Smooth muscle cell (in vitro differentiated cells): ENCODE measurements around the gene OSTN. TPM values are rescaled to one million over a fixed set of nuclear protein-coding genes. Genes with fewer than 3 reads are reported as not detected.
"Not testable (repeated sequence)": the region's sequence is repeated elsewhere in the genome, so short reads cannot be mapped to it uniquely, and the experiment has no call there.

Experiments used
- DNase-seq: peaks from one replicate; lab custom pipeline; 2025; ENCODE audit not compliant: unreplicated experiment; lab: John Stamatoyannopoulos, UW
- H2AFZ ChIP-seq: fragments of 200-600 bp; sonication (generic); 2 replicates; pipeline ENCODE4 v1.6.0; 2016; ENCODE audit warnings: antibody characterized with exemption, low read depth, mild to moderate bottlenecking
- H3F3A ChIP-seq: fragments of 200-600 bp; sonication (generic); 2 replicates; pipeline ENCODE4 v1.6.0; 2017; ENCODE audit warnings: antibody characterized with exemption, low read depth
- H3K27ac ChIP-seq: fragments of 200-600 bp; sonication (generic); 2 replicates; pipeline ENCODE4 v1.5.1; 2016; ENCODE audit warnings: low read depth, mild to moderate bottlenecking
- H3K27me3 ChIP-seq: fragments of 200-600 bp; sonication (generic); 2 replicates; pipeline ENCODE4 v1.6.1; 2016; ENCODE audit warnings: low read depth, mild to moderate bottlenecking
- H3K36me3 ChIP-seq: fragments of 200-600 bp; sonication (generic); 2 replicates; pipeline ENCODE4 v1.5.1; 2016; ENCODE audit warnings: low read depth
- H3K4me1 ChIP-seq: fragments of 200-600 bp; sonication (generic); 2 replicates; pipeline ENCODE4 v1.5.1; 2016; ENCODE audit warnings: low read depth
- H3K4me2 ChIP-seq: fragments of 200-600 bp; sonication (generic); 2 replicates; pipeline ENCODE4 v1.6.0; 2016; ENCODE audit warnings: mild to moderate bottlenecking
- H3K4me3 ChIP-seq: fragments of 200-600 bp; sonication (generic); 2 replicates; pipeline ENCODE4 v1.5.1; 2016; ENCODE audit warnings: mild to moderate bottlenecking
- H3K79me2 ChIP-seq: fragments of 200-600 bp; sonication (generic); 2 replicates; pipeline ENCODE4 v1.6.0; 2016; ENCODE audit warnings: low read depth, mild to moderate bottlenecking
- H3K9ac ChIP-seq: fragments of 200-600 bp; sonication (generic); 2 replicates; pipeline ENCODE4 v1.6.0; 2016; ENCODE audit warnings: low read depth
- H3K9me3 ChIP-seq: fragments of 200-600 bp; sonication (generic); replicated peaks from 2 replicates; pipeline ENCODE4 v1.5.1; 2016; ENCODE audit warnings: low read depth
- H4K20me1 ChIP-seq: fragments of 200-600 bp; sonication (generic); 2 replicates; pipeline ENCODE4 v1.6.0; 2016; ENCODE audit warnings: low read depth
- WGBS: methylation state at CpG from one replicate; pipeline ENCODE4 v1.1.7; 2016; ENCODE audit warnings: low lambda C conversion rate; 5-methylcytosine and 5-hydroxymethylcytosine counted together
- polyA plus RNA-seq: library from polyadenylated mRNA; unstranded; fragments of >200 nt; fragmentation: Nextera tagmentation; extraction: Ambion mirVana; gene quantifications from 2 replicates; pipeline ENCODE4 v1.2.1, GENCODE V29; 2016
- total RNA-seq: library from RNA; depleted of rRNA; stranded (reverse); fragments of >200 nt; gene quantifications from 2 replicates; pipeline ENCODE4 v1.2.3, GENCODE V29; 2014
- TF ChIP-seq, protein P1 (sequence below): fragments of 200-600 bp; sonication (generic); IDR thresholded peaks from 2 replicates; pipeline ENCODE4 v1.5.1; 2017; ENCODE audit warnings: borderline replicate concordance, mild to moderate bottlenecking, antibody characterized with exemption; ENCODE audit not compliant: insufficient read depth, poor library complexity, severe bottlenecking

The OSTN gene
- total and polyA plus RNA-seq, 2 experiments from 2014 or later: 0.40 to 1.3 TPM

DNA sequence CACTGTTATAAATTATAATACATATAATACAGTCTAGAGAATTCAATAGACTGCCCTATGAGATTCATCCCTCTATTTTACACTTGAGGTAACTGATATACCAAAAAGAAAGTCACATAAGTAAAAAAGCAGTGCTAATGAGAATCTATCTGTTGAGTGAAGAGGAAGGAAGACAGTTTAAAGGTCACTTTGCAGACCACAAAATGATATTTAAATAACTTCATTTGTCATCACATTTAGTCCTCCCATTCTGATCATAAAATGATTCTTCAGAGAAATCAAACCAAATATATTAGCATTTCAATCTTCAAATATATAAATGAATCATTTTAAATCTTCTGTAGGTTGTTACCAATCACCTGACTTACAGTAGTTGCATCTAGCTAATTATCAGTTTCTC is 69.7 kb downstream of the OSTN start:
- H3K4me1 ChIP-seq: no peaks in the 10 kb centered on the region
- no peak overlapping the region for H3K27ac ChIP-seq
- no peaks in the 10 kb centered on the region for H3K9me3 ChIP-seq
- TF ChIP-seq, protein P1, sequence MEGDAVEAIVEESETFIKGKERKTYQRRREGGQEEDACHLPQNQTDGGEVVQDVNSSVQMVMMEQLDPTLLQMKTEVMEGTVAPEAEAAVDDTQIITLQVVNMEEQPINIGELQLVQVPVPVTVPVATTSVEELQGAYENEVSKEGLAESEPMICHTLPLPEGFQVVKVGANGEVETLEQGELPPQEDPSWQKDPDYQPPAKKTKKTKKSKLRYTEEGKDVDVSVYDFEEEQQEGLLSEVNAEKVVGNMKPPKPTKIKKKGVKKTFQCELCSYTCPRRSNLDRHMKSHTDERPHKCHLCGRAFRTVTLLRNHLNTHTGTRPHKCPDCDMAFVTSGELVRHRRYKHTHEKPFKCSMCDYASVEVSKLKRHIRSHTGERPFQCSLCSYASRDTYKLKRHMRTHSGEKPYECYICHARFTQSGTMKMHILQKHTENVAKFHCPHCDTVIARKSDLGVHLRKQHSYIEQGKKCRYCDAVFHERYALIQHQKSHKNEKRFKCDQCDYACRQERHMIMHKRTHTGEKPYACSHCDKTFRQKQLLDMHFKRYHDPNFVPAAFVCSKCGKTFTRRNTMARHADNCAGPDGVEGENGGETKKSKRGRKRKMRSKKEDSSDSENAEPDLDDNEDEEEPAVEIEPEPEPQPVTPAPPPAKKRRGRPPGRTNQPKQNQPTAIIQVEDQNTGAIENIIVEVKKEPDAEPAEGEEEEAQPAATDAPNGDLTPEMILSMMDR: no peak
- no peaks in the 10 kb centered on the region for H3K79me2 ChIP-seq
- no peak overlapping the region for H2AFZ ChIP-seq
- H3K4me3 ChIP-seq: no peak overlapping the region
- no peak for DNase-seq
- H3K27me3 ChIP-seq: no peaks in the 10 kb centered on the region
- H4K20me1 ChIP-seq: no peaks in the 10 kb centered on the region
- H3K4me2 ChIP-seq: no peak overlapping the region
- no peak overlapping the region for H3K9ac ChIP-seq
- no peaks in the 10 kb centered on the region for H3F3A ChIP-seq
- no peaks in the 10 kb centered on the region for H3K36me3 ChIP-seq

DNA sequence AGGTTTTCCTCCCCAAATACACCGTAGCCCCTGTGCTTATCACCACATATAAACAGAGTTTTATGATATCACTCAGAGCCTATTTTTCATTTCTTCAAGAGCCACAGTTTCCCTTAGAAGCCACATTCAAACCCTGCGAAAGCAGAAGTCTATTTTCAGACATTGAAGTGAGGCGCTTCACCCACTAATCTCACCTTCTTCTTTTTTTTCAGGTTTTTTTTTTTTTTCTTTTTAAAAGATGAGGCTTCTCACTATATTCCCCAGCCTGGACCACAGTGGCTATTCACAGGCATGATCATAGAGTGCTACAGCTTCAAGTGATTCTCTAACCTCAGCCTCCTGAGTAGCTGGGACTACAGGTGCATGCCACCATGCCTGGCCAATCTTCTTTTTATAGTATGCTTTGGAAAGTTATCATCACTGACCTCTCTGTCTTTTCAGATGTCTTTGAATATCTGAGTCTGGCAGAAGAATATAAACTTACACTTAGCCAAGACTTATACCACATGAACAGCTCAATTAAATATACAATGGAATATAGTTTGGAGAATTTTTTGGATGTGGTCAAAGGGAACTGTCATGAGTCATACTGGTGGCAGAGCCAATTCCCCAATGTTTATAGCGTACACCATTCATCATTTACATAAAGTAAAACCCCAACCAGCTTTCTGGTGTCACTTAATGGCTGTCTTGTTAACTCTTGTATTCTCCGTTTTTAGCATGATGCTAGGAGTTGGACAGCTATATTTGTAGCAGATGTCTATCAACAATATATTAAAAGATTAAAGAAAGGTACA is 70.4 kb downstream of the OSTN start:
- TF ChIP-seq, protein P1: no peak
- Histone ChIP-seq H3K4me2 (no peak overlapping the region), H3K36me3 (no peaks in the 10 kb centered on the region), H3K9me3 (no peaks in the 10 kb centered on the region), H3K4me3 (no peak overlapping the region), H2AFZ (no peak overlapping the region), H4K20me1 (no peaks in the 10 kb centered on the region), H3F3A (no peaks in the 10 kb centered on the region), H3K9ac (no peak overlapping the region), H3K27ac (no peak overlapping the region), H3K4me1 (no peaks in the 10 kb centered on the region), H3K79me2 (no peaks in the 10 kb centered on the region), H3K27me3 (no peaks in the 10 kb centered on the region)
- DNase-seq: no peak
- 66% methylated on average over 5 of the region's 5 CpGs for WGBS

DNA sequence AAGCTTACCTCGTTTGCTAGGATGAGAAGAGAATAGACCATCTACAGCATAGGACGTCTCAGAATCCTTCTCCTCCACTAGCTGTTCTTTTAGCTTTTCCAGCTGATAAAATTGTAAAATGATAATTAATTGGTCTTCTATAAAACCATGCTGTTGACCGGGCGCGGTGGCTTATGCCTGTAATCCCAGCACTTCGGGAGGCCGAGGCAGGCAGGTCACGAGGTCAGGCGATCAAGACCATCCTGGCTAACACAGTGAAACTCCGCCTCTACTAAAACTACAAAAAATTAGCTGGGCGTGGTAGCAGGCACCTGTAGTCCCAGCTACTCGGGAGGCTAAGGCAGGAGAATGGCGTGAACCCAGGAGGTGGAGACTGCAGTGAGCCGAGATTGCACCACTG is 76.2 kb downstream of the OSTN start:
- not testable (repeated sequence) for H3K36me3 ChIP-seq, H3K79me2 ChIP-seq, H3K4me3 ChIP-seq, H3K4me1 ChIP-seq, H4K20me1 ChIP-seq, H2AFZ ChIP-seq, H3F3A ChIP-seq, DNase-seq, H3K4me2 ChIP-seq, H3K9ac ChIP-seq, H3K27me3 ChIP-seq, H3K27ac ChIP-seq, H3K9me3 ChIP-seq
- 95% methylated on average over 14 of the region's 14 CpGs for WGBS

DNA sequence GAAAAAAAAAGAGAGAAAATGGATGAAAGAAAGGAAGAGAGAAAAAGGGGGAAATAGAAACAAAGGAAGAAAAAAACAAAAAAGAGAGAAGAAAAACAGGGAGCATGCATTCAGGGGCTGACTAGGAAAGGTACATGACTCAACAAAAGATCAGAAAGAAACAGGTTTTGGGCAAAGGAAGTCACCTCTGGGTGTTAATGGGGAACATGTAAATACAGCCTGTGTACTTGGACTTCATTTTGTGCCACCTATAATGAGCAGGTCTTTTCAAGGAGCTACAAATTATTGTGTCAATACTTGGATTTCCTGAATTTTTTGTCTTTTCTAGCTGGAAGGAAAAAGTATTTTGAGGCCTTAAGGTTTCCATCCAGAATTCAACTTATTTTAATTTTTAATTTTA is 76.7 kb downstream of the OSTN start:
- Histone ChIP-seq H3K36me3 (no peaks in the 10 kb centered on the region), H3K4me2 (no peak overlapping the region), H3K9ac (no peak overlapping the region), H4K20me1 (no peaks in the 10 kb centered on the region), H3K4me1 (no peaks in the 10 kb centered on the region), H3K79me2 (no peaks in the 10 kb centered on the region), H2AFZ (no peak overlapping the region), H3K9me3 (no peaks in the 10 kb centered on the region), H3K27ac (no peak overlapping the region), H3F3A (no peaks in the 10 kb centered on the region), H3K27me3 (no peaks in the 10 kb centered on the region), H3K4me3 (no peak overlapping the region)
- no peak for DNase-seq
- TF ChIP-seq, protein P1: no peak
